ENCODE results near the gene ZNF521.

The ZNF521 gene

DNA sequence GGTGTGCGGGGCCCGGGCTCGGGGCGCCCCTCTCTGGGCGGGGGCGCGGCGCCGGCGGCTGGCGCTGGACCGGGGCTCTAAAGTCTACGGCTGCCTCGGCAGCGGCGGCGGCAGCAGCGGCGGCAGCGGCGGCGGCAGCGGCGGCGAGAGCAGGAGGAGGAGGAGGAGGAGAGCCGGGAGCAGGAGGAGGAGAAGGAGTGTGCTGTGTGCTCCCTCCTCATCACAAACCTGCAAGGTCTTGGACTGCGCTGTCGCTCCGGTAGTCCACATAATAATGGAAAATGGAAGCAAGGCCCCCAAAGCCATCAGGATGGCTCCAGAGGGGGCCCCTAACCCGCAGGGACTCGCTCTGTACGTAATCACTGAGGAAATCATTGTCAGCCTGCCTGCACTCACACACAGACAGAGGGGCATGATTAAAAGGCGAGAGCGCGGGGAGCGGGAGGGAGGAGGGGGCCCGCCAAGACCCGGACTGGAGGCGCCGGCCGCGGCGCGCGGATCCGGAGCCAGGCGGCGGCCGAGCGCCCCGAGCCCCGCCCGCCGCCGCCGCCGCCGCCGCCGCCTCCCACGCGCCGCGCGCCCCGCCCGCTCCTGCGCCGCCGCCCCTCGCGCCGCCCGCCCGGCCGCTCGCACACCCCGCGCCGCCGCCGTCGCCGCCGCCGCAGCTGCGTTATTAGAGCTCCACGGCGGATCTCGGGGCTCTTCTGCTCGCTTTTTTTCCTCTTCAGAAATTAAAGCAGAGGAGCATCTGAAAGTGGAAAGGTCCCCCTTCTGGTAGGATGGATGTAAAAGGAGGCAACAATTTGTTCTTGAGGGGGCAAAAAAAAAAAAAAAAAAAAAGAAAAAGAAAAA, at the start of gene ZNF521:
ZNF521 (minus strand) TSS at position 390 of the 852 bp plus-strand sequence. CDS start 1,220 bp downstream, outside the sequence.
- in situ Hi-C loops (cut with MboI; ENCODE audit: low sequenced_read_pairs), result no loop called here

GRCh38 chr18:25399554-25399953, 47.6 kb upstream of the ZNF521 start:
- in situ Hi-C loops (cut with MboI; ENCODE audit: low sequenced_read_pairs), result no loop called here

- in situ Hi-C loops (cut with MboI; ENCODE audit: low sequenced_read_pairs), result no loop called here
Observed at GRCh38 chr18:25392192-25392591, 40.2 kb upstream of the ZNF521 start.

GRCh38 chr18:25373432-25374179, 21.6 kb upstream of the ZNF521 start:
- in situ Hi-C loops (cut with MboI; ENCODE audit: low sequenced_read_pairs), result no loop called here

DNA sequence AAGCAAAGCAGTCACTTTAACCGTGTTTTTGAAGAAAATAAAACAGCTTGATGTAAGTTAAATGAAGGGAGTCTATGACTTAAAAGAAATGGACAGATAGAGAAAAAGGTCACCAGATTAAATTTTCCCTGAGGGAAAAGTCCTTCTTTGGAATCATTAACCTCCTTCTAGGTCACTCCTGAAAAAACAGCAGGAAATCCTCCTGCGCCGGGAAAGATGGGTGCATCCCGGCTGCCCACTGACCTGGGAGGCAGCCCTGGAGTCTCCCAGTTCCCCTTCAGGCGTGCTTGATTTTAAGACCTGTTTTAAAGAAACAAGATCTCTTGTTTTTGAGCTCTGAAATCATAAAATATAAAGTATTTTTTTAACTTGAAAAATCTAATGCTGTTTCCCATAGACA, 18.4 kb upstream of the ZNF521 start:
- in situ Hi-C loops (cut with MboI; ENCODE audit: low sequenced_read_pairs), result no loop called here

DNA sequence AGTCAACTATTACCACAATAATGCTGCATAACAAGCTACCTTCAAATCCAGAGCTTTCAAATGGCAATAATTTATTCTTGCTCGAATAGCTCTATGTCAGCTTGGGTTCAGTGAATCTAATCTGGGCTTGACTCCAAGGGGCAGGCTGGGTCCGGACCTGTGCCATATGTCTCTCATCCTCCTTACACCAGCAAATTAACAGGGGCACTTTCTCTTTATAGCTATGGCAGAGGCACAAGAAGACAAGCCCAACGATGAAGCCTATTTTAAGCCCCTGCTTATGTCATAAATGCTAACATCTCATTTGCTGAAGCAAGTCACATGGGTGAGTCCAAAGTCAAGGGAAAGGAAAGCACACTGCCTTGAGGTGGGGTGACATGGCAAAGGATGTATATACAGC, 13.3 kb upstream of the ZNF521 start:
- in situ Hi-C loops (cut with MboI; ENCODE audit: low sequenced_read_pairs), result no loop called here

DNA sequence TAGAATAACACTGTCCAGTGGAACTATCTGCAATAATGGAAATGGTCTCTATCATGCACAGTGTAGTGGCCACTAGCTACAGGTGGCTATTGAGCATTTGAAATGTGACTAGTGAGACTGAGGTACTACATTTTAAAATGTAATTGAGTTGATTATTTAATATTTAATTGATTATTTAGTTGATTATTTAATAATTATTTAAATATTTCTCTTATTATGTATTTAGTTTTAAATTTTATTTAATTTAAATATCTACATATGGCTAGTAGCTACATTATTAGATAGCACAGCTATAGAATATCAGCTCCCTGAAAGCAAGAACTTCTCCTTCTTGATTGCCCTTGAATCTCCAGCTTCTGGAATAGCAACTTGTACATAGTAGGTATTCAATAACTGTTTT, 12.8 kb upstream of the ZNF521 start:
- in situ Hi-C loops (cut with MboI; ENCODE audit: low sequenced_read_pairs), result no loop called here

DNA sequence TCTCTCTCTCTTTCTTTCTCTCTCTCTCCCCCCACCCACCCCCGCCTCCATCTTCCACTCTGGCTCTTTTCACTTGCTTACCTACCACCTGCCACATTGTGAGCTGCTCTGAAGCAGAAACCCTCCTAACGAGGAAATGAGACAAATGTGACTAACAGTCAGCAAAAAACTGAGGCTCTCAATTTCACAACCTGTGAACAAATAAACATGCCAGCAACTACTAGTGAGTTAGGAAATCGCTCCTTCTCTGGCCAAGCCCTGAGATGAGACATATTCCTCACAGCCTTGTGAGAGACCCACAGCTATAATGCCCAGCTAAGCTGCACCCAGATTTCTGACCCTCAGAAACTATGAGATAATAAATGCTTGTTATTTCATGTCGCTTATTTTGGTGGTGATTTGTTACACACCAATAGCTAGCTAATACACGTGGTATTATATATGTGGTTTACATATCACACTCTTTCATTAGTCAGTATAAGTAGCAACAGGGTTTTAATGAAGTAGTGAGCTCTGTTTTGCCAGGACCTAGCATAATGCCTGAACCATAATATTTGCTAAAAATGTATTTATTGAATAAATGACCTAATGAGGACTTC, 8.4 kb upstream of the ZNF521 start:
- in situ Hi-C loops (cut with MboI; ENCODE audit: low sequenced_read_pairs), result no loop called here

GRCh38 chr18:25353080-25353479, 1.1 kb upstream of the ZNF521 start:
- in situ Hi-C loops (cut with MboI; ENCODE audit: low sequenced_read_pairs), result no loop called here

DNA sequence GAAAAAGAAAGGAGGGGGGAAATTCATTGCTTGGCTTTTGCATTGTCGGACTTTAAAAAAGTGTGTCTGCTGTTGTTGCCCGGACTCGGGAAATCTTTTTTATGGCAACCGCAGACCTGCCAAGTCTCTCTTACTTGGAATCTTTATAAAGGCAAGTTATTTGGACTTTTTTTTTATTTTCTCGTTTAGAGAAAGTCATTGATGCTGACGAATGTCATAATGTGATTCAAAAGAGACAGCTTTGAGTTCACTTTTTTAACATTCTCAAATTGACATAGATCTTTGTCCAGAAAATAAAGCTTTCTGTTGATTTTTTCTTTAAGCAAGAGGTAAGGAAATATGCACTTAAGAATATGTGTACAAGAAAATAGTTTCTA, 651 bp upstream of the ZNF521 start:
- in situ Hi-C loops (cut with MboI; ENCODE audit: low sequenced_read_pairs), result no loop called here

DNA sequence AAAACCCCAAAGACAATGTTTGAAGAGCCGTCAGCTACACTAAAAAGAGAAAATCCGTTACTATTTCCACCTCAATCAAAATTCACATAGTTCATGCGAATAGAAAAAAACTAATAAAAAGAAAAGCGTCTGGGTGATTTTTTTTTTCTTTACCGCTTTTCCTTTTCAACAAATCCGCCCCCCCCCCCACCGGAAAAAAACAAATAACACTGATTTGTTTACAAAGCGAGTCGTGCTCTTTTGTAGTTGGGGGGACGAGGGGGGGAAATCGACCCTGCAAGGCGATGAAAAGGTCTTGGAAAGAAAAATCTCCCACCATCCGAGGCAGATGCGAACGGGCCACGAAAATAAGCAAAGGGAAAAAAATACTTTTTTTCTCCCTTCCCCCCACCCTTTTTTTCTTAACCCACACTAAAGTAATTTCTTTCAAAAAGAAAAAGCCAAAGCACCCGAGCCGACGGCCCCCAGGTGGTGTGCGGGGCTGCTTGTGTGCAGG, 638 bp downstream of the ZNF521 start:
- in situ Hi-C loops (cut with MboI; ENCODE audit: low sequenced_read_pairs), result no loop called here

DNA sequence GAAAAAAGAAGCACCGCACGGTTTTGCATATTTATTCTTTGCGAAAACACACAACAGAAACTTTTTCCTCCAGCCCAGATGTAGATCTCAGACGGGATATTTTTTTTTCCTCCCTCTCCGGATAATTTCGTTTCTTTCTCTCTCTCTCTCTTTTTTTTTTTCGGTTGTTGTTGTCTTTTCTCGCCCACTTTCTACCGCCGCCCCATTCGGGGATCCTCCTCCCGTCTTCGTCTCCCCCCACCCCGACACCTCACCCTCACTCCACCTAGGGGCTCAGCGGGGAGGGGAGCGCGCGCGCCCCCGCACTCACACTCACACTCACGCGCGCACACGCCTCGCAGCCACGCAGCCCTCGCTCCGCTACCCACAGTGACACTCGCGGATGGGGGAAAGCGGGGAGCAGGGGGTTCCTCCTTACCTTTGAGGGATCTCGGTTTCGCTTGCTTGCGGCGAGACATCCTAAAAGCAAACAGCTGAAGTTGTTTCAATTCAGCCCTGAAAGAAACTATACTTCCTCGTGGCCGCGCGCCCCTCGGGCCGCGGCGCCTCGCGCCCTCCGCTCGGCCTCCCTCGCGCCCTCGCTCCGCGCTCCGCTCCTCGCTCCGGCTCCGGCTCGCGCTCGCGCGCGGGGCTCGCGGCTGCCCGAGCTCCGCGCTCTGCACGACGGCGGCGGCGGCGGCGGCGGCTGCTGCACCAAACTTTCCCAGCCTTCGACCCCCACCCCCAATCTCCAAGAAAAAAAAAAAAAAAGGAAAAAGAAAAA, 1.3 kb downstream of the ZNF521 start:
- in situ Hi-C loops (cut with MboI; ENCODE audit: low sequenced_read_pairs), result no loop called here

- in situ Hi-C loops (cut with MboI; ENCODE audit: low sequenced_read_pairs), result no loop called here
Observed at GRCh38 chr18:25349926-25350487, 2.0 kb downstream of the ZNF521 start.

DNA sequence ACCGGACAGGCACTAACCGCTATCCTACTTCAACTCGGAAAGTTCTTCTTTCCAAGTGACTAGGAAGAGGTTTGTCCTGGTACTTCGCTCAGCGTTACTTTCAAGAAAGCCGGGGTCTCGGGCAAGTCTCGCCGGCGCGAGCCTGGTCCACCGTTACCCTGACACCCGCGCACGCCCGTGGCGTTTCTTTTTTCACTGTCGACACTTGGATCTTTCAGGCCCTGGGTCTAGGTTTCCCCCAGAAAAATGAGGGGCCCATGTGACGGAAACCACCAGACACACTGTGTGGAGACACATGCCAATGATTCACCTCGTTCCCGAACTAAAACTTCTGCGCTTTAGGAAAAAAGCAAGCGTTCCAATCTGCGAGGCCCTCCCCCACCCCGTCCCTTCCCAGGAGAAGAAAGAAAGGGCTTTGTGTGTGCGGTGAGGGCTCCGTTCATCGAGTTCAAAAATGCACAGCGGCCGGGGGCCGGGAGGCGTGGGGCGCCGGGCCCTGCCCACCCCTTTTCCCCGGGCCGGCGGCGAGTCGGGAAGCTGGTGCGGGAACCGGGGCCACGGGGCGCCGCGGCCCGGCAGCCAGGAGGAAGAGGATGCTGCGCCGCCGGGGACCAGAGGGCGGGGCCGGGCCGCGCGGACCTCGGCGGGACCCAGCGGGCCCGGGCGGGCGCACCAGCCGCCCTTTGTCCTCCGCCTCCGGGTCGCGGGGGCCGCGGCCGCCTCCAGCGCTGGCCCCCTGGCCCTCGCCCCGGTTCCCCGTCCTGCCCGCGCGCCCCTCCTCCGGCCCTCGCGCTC, 2.6 kb downstream of the ZNF521 start:
- in situ Hi-C loops (cut with MboI; ENCODE audit: low sequenced_read_pairs), result no loop called here

DNA sequence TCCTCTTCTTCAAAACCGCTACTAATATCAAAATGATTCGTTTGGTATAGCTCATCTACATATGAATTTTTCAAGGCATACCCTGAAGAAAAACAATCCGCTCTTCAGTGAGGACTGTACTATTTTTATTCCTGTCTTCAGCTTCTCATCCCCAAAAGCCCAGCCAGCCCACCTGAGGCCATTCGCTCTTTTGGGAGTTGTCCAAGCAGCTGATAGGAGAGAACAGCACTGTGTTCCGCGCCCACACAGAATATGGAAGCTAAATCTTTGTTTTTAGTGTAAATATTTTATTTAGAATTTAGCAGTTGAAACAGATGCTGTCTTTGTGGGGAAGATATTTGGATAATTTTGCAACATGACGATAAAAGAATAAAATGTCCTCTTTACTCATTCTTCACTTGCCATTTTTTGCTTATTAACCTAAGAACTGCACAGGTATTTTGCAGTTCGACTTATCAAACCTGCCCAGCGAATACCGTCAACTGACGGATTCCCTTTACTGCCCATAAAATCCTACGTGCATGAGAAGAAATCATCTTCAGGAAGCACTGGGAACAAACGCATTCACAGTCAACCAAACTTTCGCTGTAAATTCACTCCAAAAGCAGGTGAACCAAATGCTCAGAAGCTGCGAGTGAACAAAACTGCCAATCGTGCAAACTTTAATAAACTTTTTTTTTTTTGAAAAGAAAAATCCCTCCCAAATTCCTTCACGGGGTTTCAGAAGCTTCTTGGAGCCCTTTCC, 3.4 kb downstream of the ZNF521 start:
- in situ Hi-C loops (cut with MboI; ENCODE audit: low sequenced_read_pairs), result no loop called here

- in situ Hi-C loops (cut with MboI; ENCODE audit: low sequenced_read_pairs), result no loop called here
Observed at GRCh38 chr18:25346561-25346960, 5.4 kb downstream of the ZNF521 start.

GRCh38 chr18:25345081-25345866, 6.7 kb downstream of the ZNF521 start:
- in situ Hi-C loops (cut with MboI; ENCODE audit: low sequenced_read_pairs), result no loop called here

GRCh38 chr18:25341831-25342230, 10.1 kb downstream of the ZNF521 start:
- in situ Hi-C loops (cut with MboI; ENCODE audit: low sequenced_read_pairs), result no loop called here
